CD8-positive, alpha-beta memory T cell (primary cell): ENCODE measurements around the gene P3H2. TPM values are rescaled to one million over a fixed set of nuclear protein-coding genes. Genes with fewer than 3 reads are reported as not detected.

Experiments used
- CTCF ChIA-PET: fragments of 350-600 bp; sonication (Branson Sonifier 250); formaldehyde crosslinking; loops from one replicate; lab custom pipeline; 2021; ENCODE audit warnings: antibody characterized with exemption; lab: Charles Lee
- POLR2A ChIA-PET: fragments of 350-600 bp; sonication (Branson Sonifier 250); formaldehyde crosslinking; loops from one replicate; lab custom pipeline; 2021; ENCODE audit warnings: antibody characterized with exemption; lab: Charles Lee
- DNase-seq, 5 donors: peaks; one replicate each; pipeline versions ENCODE4 v3.0.0 to v3.0.0-alpha.2; 2020 to 2022; ENCODE audit warnings: mixed read lengths in 1 of 5
- H3K27ac ChIP-seq: one replicate; pipeline ENCODE4 v1.7.0; 2013; ENCODE audit warnings: low read depth, mild to moderate bottlenecking, low read length, moderate library complexity
- H3K27me3 ChIP-seq: 2 replicates; pipeline ENCODE4 v1.7.0; 2013; ENCODE audit warnings: low read length, mild to moderate bottlenecking; ENCODE audit not compliant: insufficient read depth, poor library complexity, severe bottlenecking
- H3K36me3 ChIP-seq: 2 replicates; pipeline ENCODE4 v1.7.0; 2013; ENCODE audit warnings: mild to moderate bottlenecking, low read length, moderate library complexity; ENCODE audit not compliant: insufficient read depth
- H3K4me1 ChIP-seq: 2 replicates; pipeline ENCODE4 v1.7.0; 2013; ENCODE audit warnings: mild to moderate bottlenecking, low read length, moderate library complexity; ENCODE audit not compliant: insufficient read depth
- H3K4me3 ChIP-seq: 2 replicates; pipeline ENCODE4 v1.7.0; 2013; ENCODE audit warnings: mild to moderate bottlenecking, low read length
- H3K9me3 ChIP-seq: 2 replicates; pipeline ENCODE4 v1.7.0; 2013; ENCODE audit warnings: mild to moderate bottlenecking, low read length
- H3K27ac Mint-ChIP-seq, 8 donors: one replicate each; pipeline ENCODE4 v1.8.0; 2020 to 2021; ENCODE audit warnings: mixed read lengths in 8 of 8, mild to moderate bottlenecking in 6 of 8, inconsistent platforms in 3 of 8, moderate library complexity in 3 of 8
- H3K27me3 Mint-ChIP-seq, 2 donors: one replicate each; pipeline ENCODE4 v1.8.0; 2020 to 2021; ENCODE audit warnings: mixed read lengths in 2 of 2, mild to moderate bottlenecking in 1 of 2, moderate library complexity in 1 of 2
- H3K36me3 Mint-ChIP-seq, 3 donors: one replicate each; pipeline ENCODE4 v1.8.0; 2020 to 2021; ENCODE audit warnings: mixed read lengths in 3 of 3, inconsistent platforms in 1 of 3, mild to moderate bottlenecking in 1 of 3
- H3K4me1 Mint-ChIP-seq, 3 donors: one replicate each; pipeline ENCODE4 v1.8.0; 2020 to 2021; ENCODE audit warnings: mixed read lengths in 3 of 3, inconsistent platforms in 1 of 3, mild to moderate bottlenecking in 1 of 3
- H3K4me3 Mint-ChIP-seq, 7 donors: one replicate each; pipeline ENCODE4 v1.8.0; 2020 to 2021; ENCODE audit warnings: mixed read lengths in 7 of 7, mild to moderate bottlenecking in 6 of 7, moderate library complexity in 4 of 7, inconsistent platforms in 2 of 7
- H3K9me3 Mint-ChIP-seq, 5 donors: one replicate each; pipeline ENCODE4 v1.8.0; 2020 to 2022; ENCODE audit warnings: mixed read lengths in 5 of 5, mild to moderate bottlenecking in 3 of 5, moderate library complexity in 2 of 5, inconsistent platforms in 1 of 5
- polyA plus RNA-seq: library from polyadenylated mRNA; unstranded; fragments of 300-500 nt; fragmentation: Illumina TruSeq; gene quantifications from one replicate; pipeline ENCODE4 v1.2.3, GENCODE V29; 2021
- total RNA-seq, 2 experiments: library from RNA; stranded (reverse); gene quantifications; one replicate each; pipeline ENCODE4 v1.2.3, GENCODE V29; 2021

P3H2 gene
- total and polyA plus RNA-seq, 3 experiments from 2014 or later, result not detected

DNA sequence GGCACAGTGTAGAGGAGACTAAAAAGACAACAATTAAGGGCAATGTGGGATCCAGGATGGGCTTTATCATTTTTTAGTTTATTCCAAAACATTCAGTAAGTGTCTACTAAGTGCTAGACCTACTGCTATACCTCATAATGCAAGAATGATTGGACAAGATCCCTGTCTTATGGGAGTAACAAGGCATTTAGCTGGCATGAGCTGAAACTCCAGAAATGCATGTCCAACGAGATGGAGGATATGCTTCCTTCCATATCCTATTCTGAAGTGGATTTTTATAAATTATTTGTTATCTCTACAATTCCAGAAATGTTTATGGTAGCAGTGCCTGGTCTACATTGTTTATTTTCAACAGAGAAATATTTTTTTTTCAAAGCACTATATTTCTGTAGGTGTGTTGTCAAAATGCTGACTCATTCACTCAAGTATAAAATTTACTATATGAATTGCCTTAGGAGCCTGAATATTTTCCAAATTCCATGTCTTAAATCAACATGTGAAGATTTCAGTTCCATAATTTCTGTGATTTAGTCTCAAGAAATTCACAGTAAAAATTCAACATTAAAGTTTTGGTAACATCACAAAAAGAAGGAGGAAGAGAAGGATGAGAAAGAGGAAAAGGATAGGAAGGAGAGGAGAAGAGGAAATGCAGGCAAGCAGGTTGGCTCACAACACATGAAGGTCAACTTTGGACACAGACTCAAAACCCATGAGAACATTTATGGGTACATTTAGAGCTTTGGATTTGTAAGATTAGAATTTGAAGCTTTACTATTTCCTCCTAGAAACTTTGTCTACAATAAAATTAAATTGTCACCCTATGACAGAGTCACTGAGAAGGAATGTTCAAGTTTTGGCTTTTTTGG is 88.6 kb downstream of the P3H2 start:
- Histone ChIP-seq H3K36me3 (no peaks in the 10 kb centered on the region), H3K4me1 (no peaks in the 10 kb centered on the region), H3K4me3 (no peak overlapping the region), H3K27me3 (no peaks in the 10 kb centered on the region), H3K27ac (no peak overlapping the region), H3K9me3 (no peaks in the 10 kb centered on the region)
- H3K4me3 Mint-ChIP-seq, result no peak overlapping the region
- H3K9me3 Mint-ChIP-seq, result no peaks in the 10 kb centered on the region
- no peak for DNase-seq
- no peaks in the 10 kb centered on the region for H3K36me3 Mint-ChIP-seq
- H3K4me1 Mint-ChIP-seq, result no peaks in the 10 kb centered on the region
- no peak overlapping the region for H3K27ac Mint-ChIP-seq
- H3K27me3 Mint-ChIP-seq, result peaks cover 1 to 23% of the 10 kb centered on the region in 2 donors
- CTCF ChIA-PET, result no interaction called here
- POLR2A ChIA-PET, result interaction anchor here (0.6 kb wide), 1 partner anchor 895 kb away, joined by 3 read pairs; no protein-coding TSS in a partner anchor

DNA sequence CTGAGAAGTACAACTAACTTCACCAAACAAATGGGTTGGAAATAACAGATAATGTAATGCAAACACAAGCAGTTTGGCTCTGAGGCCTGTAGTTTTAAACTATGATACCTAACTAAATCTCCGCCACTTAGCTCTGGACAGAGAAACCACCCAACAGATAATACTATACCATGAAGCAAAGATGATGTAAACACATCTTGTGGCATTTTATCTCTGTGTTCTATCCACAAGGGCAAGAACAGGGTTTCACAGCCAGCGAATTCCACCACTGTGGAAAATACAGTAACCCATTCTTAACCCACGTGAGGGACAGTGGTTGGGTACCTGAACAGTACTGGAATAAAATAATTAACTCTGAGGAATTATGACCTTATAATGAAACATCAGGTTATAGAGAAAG is 93.6 kb downstream of the P3H2 start:
- Histone ChIP-seq H3K9me3 (no peaks in the 10 kb centered on the region), H3K27me3 (no peaks in the 10 kb centered on the region), H3K27ac (no peak overlapping the region), H3K36me3 (no peaks in the 10 kb centered on the region), H3K4me1 (no peaks in the 10 kb centered on the region), H3K4me3 (no peak overlapping the region)
- no peak for DNase-seq
- H3K36me3 Mint-ChIP-seq, result no peaks in the 10 kb centered on the region
- no peaks in the 10 kb centered on the region for H3K4me1 Mint-ChIP-seq
- no peaks in the 10 kb centered on the region for H3K9me3 Mint-ChIP-seq
- no peak overlapping the region for H3K4me3 Mint-ChIP-seq
- ChIA-PET CTCF (no interaction called here), POLR2A (no interaction called here)
- peaks cover 6 to 32% of the 10 kb centered on the region in 2 donors for H3K27me3 Mint-ChIP-seq
- no peak overlapping the region for H3K27ac Mint-ChIP-seq

DNA sequence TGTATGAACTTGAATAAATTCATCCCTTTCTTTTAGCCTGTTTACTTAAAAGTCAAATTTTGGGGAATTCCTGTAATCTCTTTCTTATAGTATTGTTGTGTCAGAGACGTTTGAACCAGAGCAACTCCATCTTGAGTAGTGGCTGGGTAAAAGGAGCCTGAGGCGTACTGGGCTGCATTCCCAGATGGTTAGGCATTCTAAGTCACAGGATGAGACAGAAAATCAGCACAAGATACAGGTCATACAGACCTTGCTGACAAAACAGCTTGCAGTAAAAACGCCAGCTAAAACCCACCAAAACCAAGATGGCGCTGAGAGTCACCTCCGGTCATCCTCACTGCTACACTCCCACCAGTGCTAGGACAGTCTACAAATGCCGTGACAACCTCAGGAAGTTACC is 94.5 kb downstream of the P3H2 start:
- POLR2A ChIA-PET, result no interaction called here
- Histone ChIP-seq H3K36me3 (no peaks in the 10 kb centered on the region), H3K27ac (no peak overlapping the region), H3K27me3 (no peaks in the 10 kb centered on the region), H3K4me3 (no peak overlapping the region), H3K4me1 (no peaks in the 10 kb centered on the region), H3K9me3 (no peaks in the 10 kb centered on the region)
- no peak for DNase-seq
- H3K36me3 Mint-ChIP-seq, result no peaks in the 10 kb centered on the region
- no peak overlapping the region for H3K4me3 Mint-ChIP-seq
- H3K9me3 Mint-ChIP-seq, result no peaks in the 10 kb centered on the region
- H3K27me3 Mint-ChIP-seq, result peaks cover 8 to 35% of the 10 kb centered on the region in 2 donors
- H3K4me1 Mint-ChIP-seq, result no peaks in the 10 kb centered on the region
- H3K27ac Mint-ChIP-seq, result no peak overlapping the region
- CTCF ChIA-PET, result no interaction called here

DNA sequence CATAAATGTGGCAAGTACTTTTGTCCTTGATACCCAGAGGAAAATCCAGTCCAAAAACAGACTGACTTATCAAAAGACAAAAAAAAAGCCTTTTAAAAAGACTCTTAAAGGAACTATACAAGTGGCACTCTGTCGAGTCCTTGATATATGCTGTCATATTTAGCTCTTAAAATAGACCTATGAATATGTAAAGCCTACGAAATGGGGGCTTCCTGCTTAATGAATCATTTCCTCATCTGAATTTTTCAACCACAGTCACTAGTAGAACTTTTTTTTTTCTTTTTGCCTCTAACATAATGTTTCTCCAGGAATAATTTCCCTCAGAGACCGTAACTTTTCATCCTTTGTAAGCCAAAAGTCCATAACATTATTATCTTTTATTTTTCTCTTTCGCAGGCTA is 95.8 kb downstream of the P3H2 start:
- H3K27me3 ChIP-seq, result no peaks in the 10 kb centered on the region
- H3K9me3 Mint-ChIP-seq, result no peaks in the 10 kb centered on the region
- H3K27ac ChIP-seq, result no peak overlapping the region
- H3K4me1 Mint-ChIP-seq, result no peaks in the 10 kb centered on the region
- H3K4me3 ChIP-seq, result no peak overlapping the region
- H3K27ac Mint-ChIP-seq, result no peak overlapping the region
- ChIA-PET POLR2A (no interaction called here), CTCF (no interaction called here)
- H3K9me3 ChIP-seq, result no peaks in the 10 kb centered on the region
- H3K4me1 ChIP-seq, result no peaks in the 10 kb centered on the region
- peaks cover 8 to 35% of the 10 kb centered on the region in 2 donors for H3K27me3 Mint-ChIP-seq
- no peak for DNase-seq
- H3K36me3 Mint-ChIP-seq, result no peaks in the 10 kb centered on the region
- no peak overlapping the region for H3K4me3 Mint-ChIP-seq
- no peaks in the 10 kb centered on the region for H3K36me3 ChIP-seq

DNA sequence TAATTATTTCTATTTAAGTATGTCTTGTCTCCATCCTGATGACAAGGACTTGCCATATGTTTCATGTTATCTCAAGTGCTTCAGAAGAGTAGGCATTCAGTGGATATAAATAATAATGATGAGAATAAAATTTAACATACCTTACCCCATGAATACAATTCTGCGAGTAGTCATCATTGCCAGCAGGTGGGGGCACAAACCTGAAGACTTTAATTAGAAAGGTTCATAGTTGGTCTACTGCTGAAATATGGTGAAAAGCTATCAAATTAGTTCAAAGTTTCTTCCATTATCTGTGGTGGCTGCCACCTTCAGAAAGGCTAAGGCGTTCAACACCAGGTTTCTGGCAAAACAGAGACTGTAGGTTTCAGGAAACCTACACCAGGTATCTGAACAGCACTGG is 100.9 kb downstream of the P3H2 start:
- no peaks in the 10 kb centered on the region for H3K36me3 Mint-ChIP-seq
- ChIA-PET POLR2A (no interaction called here), CTCF (no interaction called here)
- Histone ChIP-seq H3K27me3 (no peaks in the 10 kb centered on the region), H3K4me1 (no peaks in the 10 kb centered on the region), H3K9me3 (no peaks in the 10 kb centered on the region), H3K36me3 (no peaks in the 10 kb centered on the region), H3K4me3 (no peak overlapping the region), H3K27ac (no peak overlapping the region)
- no peak overlapping the region for H3K4me3 Mint-ChIP-seq
- no peaks in the 10 kb centered on the region for H3K9me3 Mint-ChIP-seq
- H3K4me1 Mint-ChIP-seq, result no peaks in the 10 kb centered on the region
- DNase-seq, result no peak
- no peak overlapping the region for H3K27ac Mint-ChIP-seq
- H3K27me3 Mint-ChIP-seq, result peaks cover 6 to 25% of the 10 kb centered on the region in 2 donors

DNA sequence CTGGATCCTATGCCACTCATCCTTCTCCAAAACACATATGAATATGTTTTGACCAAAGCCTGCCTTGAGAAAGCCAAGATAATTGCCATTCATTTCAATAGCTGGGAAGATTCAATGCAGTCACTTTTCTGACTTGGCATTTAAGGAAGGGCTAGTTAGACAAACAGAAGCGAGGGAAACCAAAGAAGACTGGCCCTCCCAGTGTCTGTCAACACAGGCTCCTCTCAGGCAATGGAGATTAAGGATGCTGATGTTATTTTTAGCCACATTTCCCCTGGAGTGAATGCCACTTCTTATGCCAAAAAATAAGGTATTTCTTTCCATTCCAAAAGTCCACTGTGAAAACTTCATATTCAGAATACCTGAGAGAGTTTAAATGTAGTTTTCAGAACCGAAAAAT is 101.7 kb downstream of the P3H2 start:
- Histone ChIP-seq H3K4me3 (no peak overlapping the region), H3K9me3 (no peaks in the 10 kb centered on the region), H3K27me3 (no peaks in the 10 kb centered on the region), H3K4me1 (no peaks in the 10 kb centered on the region), H3K36me3 (no peaks in the 10 kb centered on the region), H3K27ac (no peak overlapping the region)
- no peaks in the 10 kb centered on the region for H3K4me1 Mint-ChIP-seq
- DNase-seq, result no peak
- H3K36me3 Mint-ChIP-seq, result no peaks in the 10 kb centered on the region
- H3K27me3 Mint-ChIP-seq, result peaks cover 6 to 25% of the 10 kb centered on the region in 2 donors
- no peak overlapping the region for H3K27ac Mint-ChIP-seq
- CTCF ChIA-PET, result no interaction called here
- H3K4me3 Mint-ChIP-seq, result no peak overlapping the region
- POLR2A ChIA-PET, result no interaction called here
- no peaks in the 10 kb centered on the region for H3K9me3 Mint-ChIP-seq

DNA sequence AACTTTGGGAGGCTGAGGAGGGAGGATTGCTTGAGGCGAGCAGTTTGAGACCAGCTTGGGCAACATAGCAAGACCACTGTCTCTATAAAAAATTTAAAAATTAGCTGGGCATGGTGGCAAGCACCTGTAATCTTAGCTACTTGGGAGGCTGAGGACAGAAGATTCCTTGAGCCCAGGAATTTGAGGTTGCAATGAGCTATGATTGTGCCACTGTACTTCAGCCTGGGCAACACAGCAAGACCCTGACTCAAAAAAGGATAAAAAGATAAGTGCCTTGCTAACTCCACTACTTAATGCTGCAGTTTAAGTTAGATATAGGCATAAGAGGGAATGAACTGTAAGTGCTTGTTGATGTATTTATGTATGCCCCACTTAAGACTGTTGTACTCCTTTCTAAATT is 102.2 kb downstream of the P3H2 start:
- no peaks in the 10 kb centered on the region for H3K36me3 Mint-ChIP-seq
- H3K27ac ChIP-seq, result no peak overlapping the region
- no peaks in the 10 kb centered on the region for H3K4me1 ChIP-seq
- no peak overlapping the region for H3K4me3 Mint-ChIP-seq
- peaks cover 6 to 24% of the 10 kb centered on the region in 2 donors for H3K27me3 Mint-ChIP-seq
- ChIA-PET CTCF (no interaction called here), POLR2A (no interaction called here)
- no peaks in the 10 kb centered on the region for H3K9me3 Mint-ChIP-seq
- no peaks in the 10 kb centered on the region for H3K9me3 ChIP-seq
- no peak overlapping the region for H3K4me3 ChIP-seq
- H3K4me1 Mint-ChIP-seq, result no peaks in the 10 kb centered on the region
- DNase-seq, result no peak
- no peaks in the 10 kb centered on the region for H3K27me3 ChIP-seq
- no peaks in the 10 kb centered on the region for H3K36me3 ChIP-seq
- no peak overlapping the region for H3K27ac Mint-ChIP-seq

DNA sequence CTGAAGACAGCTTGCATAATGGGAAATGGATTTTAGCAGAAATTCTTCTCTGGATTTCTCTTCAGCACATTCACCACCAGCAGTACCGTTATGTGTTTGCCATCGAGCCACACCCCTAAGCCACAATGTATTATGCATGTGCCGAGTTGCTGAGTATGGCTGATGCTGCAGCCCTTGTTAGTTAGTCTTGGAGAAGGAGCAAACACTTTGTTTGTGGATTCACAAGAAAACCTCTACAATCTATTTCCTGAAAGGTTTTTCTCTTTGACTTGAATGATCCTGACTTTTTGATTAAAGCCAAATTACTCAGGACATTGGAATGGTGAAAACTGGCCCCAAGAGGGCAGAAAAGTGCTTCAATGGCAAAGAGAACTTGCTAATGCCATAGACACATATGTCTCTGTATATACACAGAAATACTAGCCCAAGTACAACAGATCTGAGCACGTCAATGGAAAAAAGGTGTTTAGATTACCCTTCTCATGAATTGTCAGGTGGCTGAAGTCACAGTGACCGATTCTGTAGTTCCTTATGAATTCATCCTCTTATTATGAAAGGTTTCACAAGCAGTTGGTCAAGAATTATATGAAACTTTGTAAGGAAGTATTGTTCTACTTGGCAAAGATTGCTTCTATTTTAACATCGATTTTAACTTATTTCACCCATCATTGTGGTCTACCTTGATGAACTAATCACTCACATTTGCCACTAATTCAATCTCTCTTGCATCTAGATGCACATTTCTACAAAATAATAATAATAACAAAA is 103.0 kb downstream of the P3H2 start:
- Histone ChIP-seq H3K27ac (no peak overlapping the region), H3K4me3 (no peak overlapping the region), H3K27me3 (no peaks in the 10 kb centered on the region), H3K9me3 (no peaks in the 10 kb centered on the region), H3K4me1 (no peaks in the 10 kb centered on the region), H3K36me3 (no peaks in the 10 kb centered on the region)
- Mint-ChIP-seq H3K27ac (no peak overlapping the region), H3K4me3 (no peak overlapping the region), H3K9me3 (no peaks in the 10 kb centered on the region), H3K4me1 (no peaks in the 10 kb centered on the region), H3K27me3 (peaks cover 2 to 18% of the 10 kb centered on the region in 2 donors), H3K36me3 (no peaks in the 10 kb centered on the region)
- CTCF ChIA-PET, result no interaction called here
- no peak for DNase-seq
- POLR2A ChIA-PET, result no interaction called here
